ENCODE results near the gene LIN28A.

LIN28A gene

GRCh38 chr1:26388791-26389445, 21.7 kb upstream of the LIN28A start:
- DNase-seq = no peak

GRCh38 chr1:26389604-26390247, 20.9 kb upstream of the LIN28A start:
- DNase-seq = no peak

- DNase-seq = peak; percentile 71
Observed at GRCh38 chr1:26391450-26391849, 19.2 kb upstream of the LIN28A start.

GRCh38 chr1:26395754-26396153, 14.9 kb upstream of the LIN28A start:
- DNase-seq = no peak

- no peak for DNase-seq
Observed at GRCh38 chr1:26399034-26399433, 11.6 kb upstream of the LIN28A start.

GRCh38 chr1:26401891-26402290, 8.7 kb upstream of the LIN28A start:
- DNase-seq = no peak

- DNase-seq = peak; percentile 48
Observed at GRCh38 chr1:26403656-26404055, 7.0 kb upstream of the LIN28A start.

GRCh38 chr1:26404641-26405040, 6.0 kb upstream of the LIN28A start:
- DNase-seq = peak; percentile 50

GRCh38 chr1:26405281-26405915, 5.2 kb upstream of the LIN28A start:
- DNase-seq = peak; percentile 83

GRCh38 chr1:26408604-26409003, 2.0 kb upstream of the LIN28A start:
- DNase-seq = peak; percentile 73

- DNase-seq = peak; percentile 48
Observed at GRCh38 chr1:26409191-26409807, 1.3 kb upstream of the LIN28A start.

GRCh38 chr1:26411624-26412074, 1.0 kb downstream of the LIN28A start:
- DNase-seq = no peak

GRCh38 chr1:26412180-26412840, 1.7 kb downstream of the LIN28A start:
- DNase-seq = no peak

- DNase-seq = no peak
Observed at GRCh38 chr1:26413031-26413430, 2.4 kb downstream of the LIN28A start.

GRCh38 chr1:26417111-26417759, 6.6 kb downstream of the LIN28A start:
- peak; percentile 66 for DNase-seq

- DNase-seq = no peak
Observed at GRCh38 chr1:26418865-26419349, 8.3 kb downstream of the LIN28A start.

GRCh38 chr1:26419494-26419893, 8.9 kb downstream of the LIN28A start:
- no peak for DNase-seq

GRCh38 chr1:26429721-26430120, 19.1 kb downstream of the LIN28A start:
- DNase-seq = no peak

GRCh38 chr1:26431979-26432695, 21.5 kb downstream of the LIN28A start, which contains the start of gene DHDDS:
Gene DHDDS (plus strand): TSS chr1:26432321. CDS start chr1:26432946, 625 bp downstream.
- DNase-seq = peak; percentile 99

GRCh38 chr1:26432793-26433192, 22.2 kb downstream of the LIN28A start:
- DNase-seq = no peak

GRCh38 chr1:26434161-26434752, 23.6 kb downstream of the LIN28A start:
- DNase-seq = no peak
